ENCODE data around the gene PSPC1.

DNA sequence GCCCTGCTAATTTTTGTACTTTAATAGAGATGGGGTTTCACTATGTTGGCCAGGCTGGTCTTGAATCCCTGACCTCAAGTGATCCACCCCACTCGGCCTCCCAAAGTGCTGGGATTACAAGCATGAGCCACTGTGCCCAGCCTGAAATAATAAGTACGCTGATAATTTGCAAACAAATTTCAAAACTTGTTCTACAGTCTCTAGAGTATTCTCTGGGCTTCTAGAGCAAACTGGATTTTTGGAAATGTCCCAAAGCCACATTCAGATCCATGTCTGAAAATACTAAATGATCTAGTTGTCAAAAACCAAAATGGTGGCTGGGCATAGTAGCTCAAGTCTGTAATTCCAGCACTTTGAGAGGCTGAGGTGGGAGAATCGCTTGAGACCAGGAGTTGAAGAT, 39.9 kb upstream of the PSPC1 start:
- TF ChIP-seq CTCF (IDR thresholded peaks at IDR 0.05) = no peak
- TF ChIP-seq POLR2A (IDR thresholded peaks at IDR 0.05) = no peak
